PFSK-1 (cell line): ENCODE data around the gene MOGAT3.

ENCODE experiments used
- POLR2AphosphoS5 ChIP-seq: IDR thresholded peaks from 2 replicates; pipeline ENCODE4 v1.6.1; 2012; ENCODE audit warnings: low read depth, mild to moderate bottlenecking, control low read depth, low read length, moderate library complexity
- REST ChIP-seq, 2 experiments: IDR thresholded peaks; 2 replicates each; pipeline versions ENCODE4 v1.6.1 to v1.8.0; 2011 to 2012; ENCODE audit warnings: low read depth in 2 of 2, low read length in 2 of 2, control low read depth in 1 of 2, inconsistent platforms in 1 of 2, mild to moderate bottlenecking in 1 of 2, moderate library complexity in 1 of 2; ENCODE audit not compliant: insufficient read depth in 1 of 2
- SIN3A ChIP-seq: IDR thresholded peaks from 2 replicates; pipeline ENCODE4 v1.6.1; 2012; ENCODE audit warnings: mild to moderate bottlenecking, low read length, moderate library complexity, borderline replicate concordance; ENCODE audit not compliant: insufficient read depth
- TAF1 ChIP-seq: IDR thresholded peaks from 2 replicates; pipeline ENCODE4 v1.6.1; 2012; ENCODE audit warnings: low read length, control low read depth, borderline replicate concordance; ENCODE audit not compliant: insufficient read depth

GRCh38 chr7:101225650-101226049, 24.8 kb upstream of the MOGAT3 start:
- TF ChIP-seq SIN3A (no peak), TAF1 (no peak), REST (IDR thresholded peaks at IDR 0.05; ENCODE audit: insufficient read depth in 1 of 2, low read depth in 2 of 2, low read length in 2 of 2) (no peak), POLR2AphosphoS5 (no peak)
